ENCODE results near the gene ABCC6.
"Not testable (repeated sequence)": the region's sequence is repeated elsewhere in the genome, so short reads cannot be mapped to it uniquely, and the experiment has no call there.

The ABCC6 gene

GRCh38 chr16:16158082-16158658 is 65.1 kb downstream of the ABCC6 start:
- DNase-seq = no peak

- DNase-seq = no peak
Observed at GRCh38 chr16:16157166-16157565, 66.1 kb downstream of the ABCC6 start.

GRCh38 chr16:16155234-16155633 is 68.1 kb downstream of the ABCC6 start:
- DNase-seq = no peak

GRCh38 chr16:16154281-16154951 is 68.9 kb downstream of the ABCC6 start:
- DNase-seq = no peak

- DNase-seq = not testable (repeated sequence)
Observed at GRCh38 chr16:16153000-16153399, 70.3 kb downstream of the ABCC6 start.

- DNase-seq = no peak
Observed at GRCh38 chr16:16151315-16151714, 72.0 kb downstream of the ABCC6 start.

- DNase-seq = no peak
Observed at GRCh38 chr16:16150878-16151152, 72.5 kb downstream of the ABCC6 start.

GRCh38 chr16:16150117-16150877 is 73.0 kb downstream of the ABCC6 start:
- DNase-seq = no peak

GRCh38 chr16:16149710-16150116 is 73.6 kb downstream of the ABCC6 start:
- no peak for DNase-seq

- DNase-seq = no peak
Observed at GRCh38 chr16:16148755-16149154, 74.5 kb downstream of the ABCC6 start.

- DNase-seq = not testable (repeated sequence)
Observed at GRCh38 chr16:16148000-16148599, 75.2 kb downstream of the ABCC6 start.

- no peak for DNase-seq
Observed at GRCh38 chr16:16147316-16147999, 75.8 kb downstream of the ABCC6 start.

GRCh38 chr16:16146380-16147315 is 76.6 kb downstream of the ABCC6 start:
- no peak for DNase-seq

- no peak for DNase-seq
Observed at GRCh38 chr16:16145286-16145685, 78.0 kb downstream of the ABCC6 start.

- no peak for DNase-seq
Observed at GRCh38 chr16:16144416-16144815, 78.9 kb downstream of the ABCC6 start.

GRCh38 chr16:16143931-16144330 is 79.4 kb downstream of the ABCC6 start:
- DNase-seq = no peak

- no peak for DNase-seq
Observed at GRCh38 chr16:16143038-16143763, 80.1 kb downstream of the ABCC6 start.

- no peak for DNase-seq
Observed at GRCh38 chr16:16141784-16142396, 81.4 kb downstream of the ABCC6 start.

- DNase-seq = no peak
Observed at GRCh38 chr16:16141141-16141540, 82.2 kb downstream of the ABCC6 start.

GRCh38 chr16:16140537-16140936 is 82.8 kb downstream of the ABCC6 start:
- DNase-seq = no peak

- DNase-seq = no peak
Observed at GRCh38 chr16:16139806-16140205, 83.5 kb downstream of the ABCC6 start.
